ENCODE measurements around the gene RBP3. TPM values are rescaled to one million over a fixed set of nuclear protein-coding genes. Genes with fewer than 3 reads are reported as not detected.
A peak's percentile ranks its signal among the peaks of the same experiment; 100 is the strongest.

Gene RBP3
- total RNA-seq, 1 donor, result not detected

DNA sequence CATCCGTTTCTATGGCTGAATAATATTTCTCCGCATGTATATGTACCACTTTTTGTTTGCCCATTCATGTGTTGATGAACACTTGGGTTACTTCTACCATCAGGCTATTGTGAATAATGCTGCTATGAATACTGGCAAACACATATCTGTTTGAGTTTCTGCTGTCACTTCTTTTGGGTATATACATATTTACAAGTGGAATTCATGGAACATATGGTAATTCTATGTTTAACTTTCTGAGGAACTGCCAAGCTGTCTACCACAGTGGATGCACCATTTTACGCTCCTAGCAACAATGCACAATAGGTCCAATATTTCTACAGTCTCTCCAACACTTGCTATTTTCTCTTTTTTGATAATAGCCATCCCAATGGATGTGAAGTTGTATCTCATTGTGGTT is 41.5 kb downstream of the RBP3 start:
- H3K4me3 ChIP-seq (ENCODE audit: low read depth, low read length), result no peak overlapping the region
- DNase-seq (ENCODE audit: low read depth), result no peak
- TF ChIP-seq, protein P1, sequence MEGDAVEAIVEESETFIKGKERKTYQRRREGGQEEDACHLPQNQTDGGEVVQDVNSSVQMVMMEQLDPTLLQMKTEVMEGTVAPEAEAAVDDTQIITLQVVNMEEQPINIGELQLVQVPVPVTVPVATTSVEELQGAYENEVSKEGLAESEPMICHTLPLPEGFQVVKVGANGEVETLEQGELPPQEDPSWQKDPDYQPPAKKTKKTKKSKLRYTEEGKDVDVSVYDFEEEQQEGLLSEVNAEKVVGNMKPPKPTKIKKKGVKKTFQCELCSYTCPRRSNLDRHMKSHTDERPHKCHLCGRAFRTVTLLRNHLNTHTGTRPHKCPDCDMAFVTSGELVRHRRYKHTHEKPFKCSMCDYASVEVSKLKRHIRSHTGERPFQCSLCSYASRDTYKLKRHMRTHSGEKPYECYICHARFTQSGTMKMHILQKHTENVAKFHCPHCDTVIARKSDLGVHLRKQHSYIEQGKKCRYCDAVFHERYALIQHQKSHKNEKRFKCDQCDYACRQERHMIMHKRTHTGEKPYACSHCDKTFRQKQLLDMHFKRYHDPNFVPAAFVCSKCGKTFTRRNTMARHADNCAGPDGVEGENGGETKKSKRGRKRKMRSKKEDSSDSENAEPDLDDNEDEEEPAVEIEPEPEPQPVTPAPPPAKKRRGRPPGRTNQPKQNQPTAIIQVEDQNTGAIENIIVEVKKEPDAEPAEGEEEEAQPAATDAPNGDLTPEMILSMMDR (IDR thresholded peaks at IDR 0.05; ENCODE audit: insufficient read depth, low read length), result no peak

DNA sequence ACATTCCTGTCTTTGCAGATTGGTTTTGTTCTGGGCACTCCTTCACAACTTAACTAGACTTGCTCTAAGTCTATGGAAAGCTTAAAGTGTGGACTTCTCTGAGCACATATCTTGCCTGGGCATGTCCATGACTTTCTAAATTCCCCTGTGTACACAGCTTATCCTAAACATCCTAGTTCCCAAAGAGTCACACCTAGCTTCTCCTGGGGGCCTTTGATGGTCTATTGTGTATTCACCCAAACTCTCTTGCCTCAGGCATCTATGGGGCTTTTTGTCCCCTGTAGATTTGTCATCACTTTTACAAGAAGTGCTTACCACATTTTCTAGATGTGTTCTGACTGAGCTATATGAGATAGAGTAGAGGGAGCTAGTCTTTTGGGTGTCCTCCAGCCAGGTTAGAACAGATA is 48.2 kb downstream of the RBP3 start:
- H3K4me3 ChIP-seq (ENCODE audit: low read depth, low read length), result no peak overlapping the region
- TF ChIP-seq, protein P1 (IDR thresholded peaks at IDR 0.05; ENCODE audit: insufficient read depth, low read length), result no peak
- peak; percentile 34 for DNase-seq (ENCODE audit: low read depth)

DNA sequence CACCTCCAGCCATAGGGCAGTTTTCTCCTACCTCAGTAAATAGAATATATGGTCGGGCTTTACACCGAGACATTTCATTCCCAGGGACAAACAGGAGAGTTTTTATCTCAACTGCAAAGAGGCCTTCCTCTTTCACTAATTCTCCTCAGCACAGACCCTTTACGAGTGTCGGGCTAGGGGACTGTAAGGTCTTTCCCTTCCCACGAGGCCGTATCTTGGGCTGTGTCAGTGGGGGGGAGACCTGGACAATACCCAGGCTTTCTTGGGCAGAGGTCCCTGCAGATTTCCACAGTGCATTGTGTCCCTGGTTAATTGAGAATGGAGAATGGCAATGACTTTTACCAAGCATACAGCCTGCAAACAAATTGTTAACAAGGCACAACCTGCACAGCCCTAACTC is 49.1 kb downstream of the RBP3 start:
- no peak overlapping the region for H3K4me3 ChIP-seq (ENCODE audit: low read depth, low read length)
- DNase-seq (ENCODE audit: low read depth), result no peak
- TF ChIP-seq, protein P1 (IDR thresholded peaks at IDR 0.05; ENCODE audit: insufficient read depth, low read length), result no peak

DNA sequence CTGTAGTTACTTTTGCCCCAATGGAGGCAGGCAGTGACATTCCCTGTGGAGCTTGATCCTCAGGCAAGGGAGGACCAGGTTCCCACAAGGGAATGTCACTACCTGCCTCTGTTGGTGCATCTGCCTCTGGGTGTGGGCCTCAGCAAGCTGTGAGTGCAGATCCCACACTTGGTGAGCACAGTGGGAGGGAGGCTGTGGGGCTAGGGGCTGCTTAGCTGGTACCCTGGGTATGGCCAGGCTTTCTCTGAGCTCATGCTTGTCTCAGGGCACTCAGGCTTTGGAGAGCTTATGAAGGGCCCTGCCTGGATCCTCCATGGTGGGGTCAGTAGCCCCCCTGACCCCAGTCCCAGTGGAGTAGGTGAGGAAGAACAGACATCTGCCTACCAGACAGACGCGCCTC is 52.1 kb downstream of the RBP3 start:
- DNase-seq (ENCODE audit: low read depth), result no peak
- TF ChIP-seq, protein P1 (IDR thresholded peaks at IDR 0.05; ENCODE audit: insufficient read depth, low read length), result no peak
- H3K4me3 ChIP-seq (ENCODE audit: low read depth, low read length), result no peak overlapping the region

DNA sequence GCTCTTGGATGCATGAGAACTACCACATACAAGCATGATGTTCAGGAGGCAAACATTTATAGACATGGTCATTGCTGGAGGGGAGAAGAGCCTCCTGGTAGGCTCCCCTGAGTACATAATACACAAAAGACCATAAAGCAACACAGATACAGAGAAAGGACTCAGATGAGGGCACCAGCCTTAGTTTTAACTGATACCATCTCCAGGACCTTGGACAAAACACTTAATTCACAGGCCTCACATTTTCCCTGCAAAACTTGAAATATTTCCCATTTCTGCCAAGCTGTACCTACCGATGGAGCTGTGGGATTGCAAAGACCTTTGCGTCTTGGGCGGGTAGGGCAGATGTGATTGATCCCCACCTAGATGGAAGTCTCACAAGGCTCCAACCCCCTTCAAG is 52.6 kb downstream of the RBP3 start:
- DNase-seq (ENCODE audit: low read depth), result no peak
- TF ChIP-seq, protein P1 (IDR thresholded peaks at IDR 0.05; ENCODE audit: insufficient read depth, low read length), result no peak
- no peak overlapping the region for H3K4me3 ChIP-seq (ENCODE audit: low read depth, low read length)

DNA sequence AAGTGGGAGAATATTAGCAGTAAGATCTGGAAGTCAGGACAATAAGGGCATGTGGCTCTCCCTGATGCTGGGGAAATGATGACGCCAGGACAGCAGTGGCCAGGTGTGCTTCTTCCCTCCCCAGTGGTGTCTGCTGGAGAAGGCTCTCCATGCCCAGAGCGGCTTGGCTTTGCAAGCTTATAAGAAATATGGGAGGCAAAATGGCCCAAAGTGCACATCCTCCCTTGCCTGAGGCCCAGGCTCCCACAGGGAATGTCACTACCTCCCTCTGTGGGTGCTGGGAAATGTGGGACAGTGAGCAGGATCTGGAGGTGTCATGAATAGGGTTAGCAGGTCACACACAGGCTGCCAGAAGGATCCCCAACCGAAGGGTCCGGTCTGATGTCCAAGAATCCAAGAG is 53.0 kb downstream of the RBP3 start:
- TF ChIP-seq, protein P1 (IDR thresholded peaks at IDR 0.05; ENCODE audit: insufficient read depth, low read length), result no peak
- no peak for DNase-seq (ENCODE audit: low read depth)
- H3K4me3 ChIP-seq (ENCODE audit: low read depth, low read length), result no peak overlapping the region

DNA sequence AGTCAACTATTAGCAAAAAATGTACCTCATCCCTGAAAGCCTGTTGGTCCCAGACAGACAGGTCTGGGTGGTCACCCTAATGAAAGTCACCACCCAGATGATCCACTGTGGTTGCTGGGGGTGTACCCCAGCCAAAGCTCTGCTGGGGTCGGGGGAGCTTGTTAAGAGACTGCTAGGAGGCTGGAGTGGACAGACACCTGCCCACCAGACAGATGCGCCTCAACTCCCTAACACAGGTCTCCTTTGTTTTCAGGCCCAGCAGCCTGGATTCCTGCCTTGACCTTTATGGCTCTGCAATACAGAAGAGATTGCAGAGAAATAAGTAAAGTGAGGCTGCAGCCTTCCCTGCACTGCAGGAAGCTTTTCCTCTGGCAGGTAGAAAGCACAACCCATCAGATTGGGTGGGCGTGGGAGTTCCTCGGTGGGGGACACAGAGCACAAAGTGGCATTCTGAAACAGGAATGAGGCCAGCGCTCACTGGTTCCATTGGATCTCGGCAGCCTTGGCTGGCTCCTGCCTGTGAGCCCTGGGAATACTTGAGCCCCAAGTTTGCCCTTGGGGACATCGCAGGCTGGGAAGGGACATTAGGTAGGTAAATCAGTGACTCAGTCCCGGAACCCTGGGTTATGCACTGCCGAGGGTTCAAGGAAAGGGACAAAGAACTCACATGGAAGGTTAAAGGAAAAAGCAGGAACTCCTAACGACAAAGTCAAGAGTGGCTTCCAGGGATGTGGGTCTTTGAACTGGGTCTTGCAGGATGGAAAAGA is 53.9 kb downstream of the RBP3 start:
- DNase-seq (ENCODE audit: low read depth), result no peak
- TF ChIP-seq, protein P1 (IDR thresholded peaks at IDR 0.05; ENCODE audit: insufficient read depth, low read length), result no peak
- H3K4me3 ChIP-seq (ENCODE audit: low read depth, low read length), result no peak overlapping the region
